K562 (cell line): Measurements from ENCODE around the gene NKX2-8. TPM values are rescaled to one million over a fixed set of nuclear protein-coding genes. Genes with fewer than 3 reads are reported as not detected.

Experiments
- ATAC-seq: fragments of 200-7000 bp; cut with Tn5 transposase; 3 replicates; pipeline ENCODE4 v1.9.1; 2020; ENCODE audit warnings: moderate library complexity
- BruUV-seq: library from RNA; stranded (reverse); fragments of 400-500 nt; replicated peaks from 2 replicates; lab custom pipeline; 2021; lab: Mats Ljungman, UMichigan
- CTCF ChIA-PET: fragments of 300-600 bp; formaldehyde crosslinking; extraction: SDS; loops from one replicate; lab custom pipeline; 2021; ENCODE audit warnings: low intra/inter-chr PET ratio; lab: Yijun Ruan, JAX
- POLR2A ChIA-PET: fragments of 300-600, 350-650 bp; sonication (Branson Sonifier 250); formaldehyde crosslinking; extraction: SDS; loops from one replicate; lab custom pipeline; 2021; ENCODE audit warnings: antibody characterized with exemption, inconsistent platforms; lab: Yijun Ruan, JAX
- DNase-seq, 4 experiments: peaks; one replicate each; pipeline versions ENCODE4 v3.0.0 to v3.0.0-alpha.2; 2011 to 2018; ENCODE audit warnings: low spot score in 3 of 4, mixed read lengths in 3 of 4; ENCODE audit errors: extremely low read depth in 1 of 4
- FAIRE-seq: peaks from 2 replicates; lab custom pipeline; 2011; peaks lifted over from hg19 to GRCh38; lab: Jason Lieb, UNC
- H2AFZ ChIP-seq: 2 replicates; pipeline ENCODE4 v1.6.0; 2011; ENCODE audit warnings: low read depth, low read length, control low read depth, inconsistent platforms
- H3K27ac ChIP-seq: fragments of 200-600 bp; 3 replicates; pipeline ENCODE4 v1.8.0; 2011; ENCODE audit warnings: low read depth, mild to moderate bottlenecking, control low read depth, inconsistent platforms, low read length, moderate library complexity, mixed read lengths; ENCODE audit errors: extremely low read depth
- H3K27me3 ChIP-seq, 2 experiments: fragments of 300-600 bp in 1 of 2; 2 replicates in 1 of 2; 3 replicates in 1 of 2; pipeline versions ENCODE4 v1.6.0 to v1.8.0; 2011; ENCODE audit warnings: inconsistent platforms in 2 of 2, low read length in 2 of 2, mild to moderate bottlenecking in 1 of 2, mixed read lengths in 1 of 2, moderate library complexity in 1 of 2; ENCODE audit not compliant: control insufficient read depth in 2 of 2, insufficient read depth in 2 of 2
- H3K36me3 ChIP-seq: fragments of 300-600 bp; 3 replicates; pipeline ENCODE4 v1.8.0; 2011; ENCODE audit warnings: mild to moderate bottlenecking, low read length, inconsistent platforms; ENCODE audit not compliant: control insufficient read depth, insufficient read depth
- H3K4me1 ChIP-seq, 2 experiments: fragments of 200-600 bp in 1 of 2; replicated peaks in 1 of 2; 2 replicates in 1 of 2; 3 replicates in 1 of 2; pipeline versions ENCODE4 v1.5.1 to v1.8.0; 2011; ENCODE audit warnings: inconsistent platforms in 2 of 2, low read length in 2 of 2, mild to moderate bottlenecking in 1 of 2, mixed read lengths in 1 of 2, moderate library complexity in 1 of 2; ENCODE audit not compliant: control insufficient read depth in 2 of 2, insufficient read depth in 2 of 2
- H3K4me2 ChIP-seq: 2 replicates; pipeline ENCODE4 v1.6.1; 2011; ENCODE audit warnings: low read length, control low read depth, inconsistent platforms, mixed read lengths; ENCODE audit not compliant: insufficient read depth
- H3K4me3 ChIP-seq: fragments of 200-600 bp; sonication (generic), shearing (Covaris generic); 2 replicates; pipeline ENCODE4 v1.5.1; 2016; ENCODE audit warnings: control low read depth, inconsistent platforms
- H3K79me2 ChIP-seq: fragments of 200-600 bp; 3 replicates; pipeline ENCODE4 v1.8.0; 2011; ENCODE audit warnings: low read length, inconsistent platforms; ENCODE audit not compliant: control insufficient read depth, insufficient read depth
- H3K9ac ChIP-seq, 2 experiments: 2 replicates each; pipeline versions ENCODE4 v1.6.0 to v1.6.1; 2011; ENCODE audit warnings: low read depth in 2 of 2, low read length in 2 of 2, control low read depth in 1 of 2, inconsistent platforms in 1 of 2, mild to moderate bottlenecking in 1 of 2, mixed read lengths in 1 of 2; ENCODE audit not compliant: insufficient read depth in 1 of 2
- H3K9me1 ChIP-seq: one replicate; pipeline ENCODE4 v1.6.0; 2011; ENCODE audit warnings: inconsistent platforms, mild to moderate bottlenecking, low read length, moderate library complexity; ENCODE audit not compliant: control insufficient read depth, insufficient read depth
- H3K9me3 ChIP-seq: replicated peaks from 2 replicates; pipeline ENCODE4 v1.5.1; 2011; ENCODE audit warnings: low read depth, low read length, inconsistent platforms; ENCODE audit not compliant: control insufficient read depth, insufficient read depth
- H4K20me1 ChIP-seq: replicated peaks from 2 replicates; pipeline ENCODE4 v1.6.1; 2011; ENCODE audit warnings: low read length, inconsistent platforms, mixed read lengths; ENCODE audit not compliant: control insufficient read depth, insufficient read depth
- EGR1 ChIP-seq: fragments of 450-650 bp; conservative IDR thresholded peaks from 2 replicates; pipeline ENCODE4 v1.6.1; 2017; ENCODE audit warnings: mild to moderate bottlenecking
- ELF2 ChIP-seq: fragments of 250-450 bp; sonication (Bioruptor Pico); IDR thresholded peaks from 2 replicates; pipeline ENCODE4 v1.5.0; 2021; ENCODE audit warnings: mild to moderate bottlenecking
- ID3 ChIP-seq, 2 experiments: fragments of 250-450 bp in 1 of 2; fragments of 450-650 bp in 1 of 2; sonication (Bioruptor Pico) in 1 of 2; IDR thresholded peaks; 2 replicates each; pipeline versions ENCODE4 v1.6.1 to v1.8.0; 2016 to 2021; ENCODE audit warnings: mild to moderate bottlenecking in 2 of 2, moderate library complexity in 2 of 2, missing compliant biosample characterization in 1 of 2, missing genetic modification characterization in 1 of 2
- MEF2A ChIP-seq: IDR thresholded peaks from 2 replicates; pipeline ENCODE4 v1.6.1; 2011; ENCODE audit warnings: low read depth, mild to moderate bottlenecking, low read length, moderate library complexity; ENCODE audit not compliant: control insufficient read depth
- MIER1 ChIP-seq: fragments of 450-650 bp; IDR thresholded peaks from 2 replicates; pipeline ENCODE4 v1.6.1; 2016; ENCODE audit warnings: antibody characterized with exemption, mild to moderate bottlenecking, low read depth
- RBM25 ChIP-seq: fragments of 200-400 bp; formaldehyde crosslinking; IDR thresholded peaks from 2 replicates; pipeline ENCODE4 v1.6.1; 2018; ENCODE audit warnings: low read length, low read depth, moderate library complexity; ENCODE audit not compliant: severe bottlenecking
- SOX6 ChIP-seq: fragments of 450-650 bp; IDR thresholded peaks from 2 replicates; pipeline ENCODE4 v1.6.1; 2014; ENCODE audit warnings: mild to moderate bottlenecking
- STAT5B ChIP-seq: fragments of 250-450 bp; sonication (Bioruptor Pico); IDR thresholded peaks from 2 replicates; pipeline ENCODE4 v1.8.0; 2021; ENCODE audit warnings: mild to moderate bottlenecking, inconsistent platforms
- ZKSCAN3 ChIP-seq: fragments of 250-450 bp; sonication (Bioruptor Pico); IDR thresholded peaks from 2 replicates; pipeline ENCODE4 v1.4.0; 2020
- WGBS: fragments of 100-300 bp; shearing (Covaris generic); methylation state at CpG from one replicate; pipeline ENCODE4 v1.1.6; 2016; ENCODE audit warnings: low coverage, mixed read lengths; ENCODE audit not compliant: insufficient coverage; ENCODE audit errors: missing lambda C conversion rate; 5-methylcytosine and 5-hydroxymethylcytosine counted together
- in situ Hi-C: fragments of 300-500 bp; cut with MboI; formaldehyde crosslinking; loops from 4 replicates; pipeline ENCODE4 v1.15.0; 2018; ENCODE audit warnings: inconsistent platforms, mixed read lengths
- intact Hi-C: fragments of 100-400 bp; cut with micrococcal nuclease; formaldehyde crosslinking; loops from 2 replicates; pipeline ENCODE4 v1.14.2; 2022
- polyA plus RNA-seq, 8 experiments: library from polyadenylated mRNA; depleted of rRNA in 4 of 8; stranded (reverse) in 5 of 8; unstranded in 3 of 8; fragments of >200 nt; fragmentation: Nextera tagmentation in 2 of 8; fragmentation: Illumina TruSeq in 1 of 8; extraction: Ambion mirVana in 2 of 8; extraction: Trizol in 1 of 8; gene quantifications; 2 replicates each; pipeline versions ENCODE4 v1.2.1 to v1.2.3, GENCODE V29; 2011 to 2014; ENCODE audit warnings: inconsistent platforms in 1 of 8, missing spikeins in 1 of 8
- total RNA-seq, 7 experiments: library from RNA; depleted of rRNA in 6 of 7; stranded (reverse); fragments of >200 nt in 6 of 7; fragmentation: Illumina TruSeq in 2 of 7; extraction: Trizol in 2 of 7; gene quantifications; 2 replicates each; pipeline versions ENCODE4 v1.2.1 to v1.2.3, GENCODE V29; 2011 to 2021; ENCODE audit warnings: low replicate concordance in 1 of 7

NKX2-8 gene
- total and polyA plus RNA-seq, 9 of the 15 experiments (the other 6 are each of a cell fraction or from before 2014, with no cell fraction given): not detected

- no peak for TF ChIP-seq ZKSCAN3
- no peak for TF ChIP-seq MEF2A
- TF ChIP-seq ID3 (CRISPR knock-in tag; IDR thresholded peaks at IDR 0.05): no peak
- TF ChIP-seq ID3 (tag; IDR thresholded peaks at IDR 0.05): no peak
Measured at GRCh38 chr14:36625014-36625413, 42.6 kb upstream of the NKX2-8 start (continued).

GRCh38 chr14:36619853-36620252, 37.4 kb upstream of the NKX2-8 start:
- no peaks in the 10 kb centered on the region for H3K9me3 ChIP-seq
- ChIA-PET CTCF (no interaction called here), POLR2A (no interaction called here)
- H3K4me2 ChIP-seq: no peak overlapping the region
- no TSS peak for BruUV-seq
- H3K27ac ChIP-seq: no peak overlapping the region
- no peaks in the 10 kb centered on the region for H3K36me3 ChIP-seq
- no peaks in the 10 kb centered on the region for H3K4me1 ChIP-seq
- no peak for FAIRE-seq
- H3K27me3 ChIP-seq: no peaks in the 10 kb centered on the region
- H2AFZ ChIP-seq: no peak overlapping the region
- H3K9ac ChIP-seq: no peak overlapping the region
- H3K4me3 ChIP-seq: no peak overlapping the region
- H3K9me1 ChIP-seq: no peaks in the 10 kb centered on the region
- DNase-seq: no peak
- in situ Hi-C loops: no loop called here
- 0% methylated on average over 2 of the region's 2 CpGs for WGBS
- intact Hi-C loops: no loop called here
- H4K20me1 ChIP-seq: no peaks in the 10 kb centered on the region
- H3K79me2 ChIP-seq: no peaks in the 10 kb centered on the region
- TF ChIP-seq STAT5B (CRISPR knock-in tag) (no peak), MIER1 (no peak), RBM25 (no peak), ELF2 (CRISPR knock-in tag) (no peak), SOX6 (no peak), EGR1 (no peak)
- no peak for ATAC-seq
